ENCODE measurements around the gene ACSL6. TPM values are rescaled to one million over a fixed set of nuclear protein-coding genes. Genes with fewer than 3 reads are reported as not detected.
"Not testable (repeated sequence)": the region's sequence is repeated elsewhere in the genome, so short reads cannot be mapped to it uniquely, and the experiment has no call there.

Gene ACSL6
- total RNA-seq, 1 donor from 2014 or later, result 2.7 TPM

DNA sequence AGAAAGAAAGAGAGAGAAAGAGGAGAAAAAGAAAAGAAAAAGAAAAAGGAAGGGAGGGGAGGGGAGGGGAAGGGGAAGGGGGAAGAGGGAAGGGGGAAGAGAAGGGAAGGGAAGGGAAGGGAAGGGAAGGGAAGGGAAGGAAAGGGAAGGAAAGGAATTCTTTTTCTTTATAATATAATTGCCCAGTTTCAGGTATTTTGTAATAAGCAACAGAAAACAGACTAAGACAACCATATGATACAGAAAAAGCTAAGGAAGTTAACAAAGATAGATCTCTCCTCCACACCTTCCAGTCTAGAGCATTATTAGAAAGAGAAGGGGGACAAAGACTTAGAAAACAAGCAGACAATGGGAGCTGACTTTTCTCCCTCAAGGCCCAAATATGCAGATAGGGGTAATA, 97.0 kb downstream of the ACSL6 start:
- H3K4me1 ChIP-seq, result no peaks in the 10 kb centered on the region
- H3K4me3 ChIP-seq, result no peak overlapping the region
- peaks cover 3% of the 10 kb centered on the region for H3K27me3 ChIP-seq (ENCODE audit: low read depth)
- peaks cover 7% of the 10 kb centered on the region for H3K9me3 ChIP-seq (replicated peaks)
- no peak for DNase-seq
- no peak overlapping the region for H3K27ac ChIP-seq (replicated peaks)
- H3K36me3 ChIP-seq, result no peaks in the 10 kb centered on the region
- intact Hi-C loops (cut with micrococcal nuclease), result no loop called here
- no peak for TF ChIP-seq CTCF (IDR thresholded peaks at IDR 0.05; ENCODE audit: borderline replicate concordance)

GRCh38 chr5:131913603-131914002, 97.9 kb downstream of the ACSL6 start:
- no peaks in the 10 kb centered on the region for H3K36me3 ChIP-seq
- DNase-seq, result no peak
- no peak overlapping the region for H3K4me3 ChIP-seq
- intact Hi-C loops (cut with micrococcal nuclease), result no loop called here
- H3K27ac ChIP-seq (replicated peaks), result no peak overlapping the region
- peaks cover 3% of the 10 kb centered on the region for H3K27me3 ChIP-seq (ENCODE audit: low read depth)
- peaks cover 12% of the 10 kb centered on the region for H3K9me3 ChIP-seq (replicated peaks)
- no peak for TF ChIP-seq CTCF (IDR thresholded peaks at IDR 0.05; ENCODE audit: borderline replicate concordance)
- no peaks in the 10 kb centered on the region for H3K4me1 ChIP-seq

- Histone ChIP-seq H3K27ac (replicated peaks) (no peak overlapping the region), H3K9me3 (replicated peaks) (peaks cover 52% of the 10 kb centered on the region), H3K4me1 (no peaks in the 10 kb centered on the region), H3K4me3 (no peak overlapping the region), H3K36me3 (no peaks in the 10 kb centered on the region), H3K27me3 (ENCODE audit: low read depth) (no peaks in the 10 kb centered on the region)
- TF ChIP-seq CTCF (IDR thresholded peaks at IDR 0.05; ENCODE audit: borderline replicate concordance), result no peak
- intact Hi-C loops (cut with micrococcal nuclease), result no loop called here
- no peak for DNase-seq
Observed at GRCh38 chr5:131906668-131907067, 104.8 kb downstream of the ACSL6 start.

DNA sequence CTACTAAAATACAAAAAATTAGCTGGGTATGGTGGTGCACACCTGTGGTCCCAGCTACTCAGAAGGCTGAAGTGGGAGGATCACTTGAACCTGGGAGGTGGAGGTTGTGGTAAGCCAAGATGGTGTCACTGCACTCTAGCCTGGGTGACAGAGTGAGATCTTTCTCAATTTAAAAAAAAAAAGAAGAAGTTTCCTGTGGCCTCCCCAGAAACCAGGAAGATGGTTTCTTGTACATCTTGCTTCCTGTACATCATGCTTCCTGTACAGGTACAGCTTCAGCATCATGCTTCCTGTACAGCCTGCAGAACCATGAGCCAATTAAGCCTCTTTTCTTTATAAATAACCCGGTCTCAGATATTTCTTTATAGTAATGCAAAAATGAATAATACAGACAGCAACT, 109.2 kb downstream of the ACSL6 start:
- H3K36me3 ChIP-seq; H3K27ac ChIP-seq (replicated peaks); H3K4me1 ChIP-seq; H3K4me3 ChIP-seq; DNase-seq; intact Hi-C loops (cut with micrococcal nuclease); H3K27me3 ChIP-seq (ENCODE audit: low read depth): not testable (repeated sequence)
- peaks cover 33% of the 10 kb centered on the region for H3K9me3 ChIP-seq (replicated peaks)

Other genes starting within 250 kb of the ACSL6 start
- 30.6 TPM for gene FNIP1, start 214.6 kb downstream of the ACSL6 start, total RNA-seq
- not detected for gene MEIKIN, start 66.0 kb downstream of the ACSL6 start, total RNA-seq
- not detected for gene IL3, start 49.0 kb upstream of the ACSL6 start, total RNA-seq
- gene CSF2, start 62.1 kb upstream of the ACSL6 start, total RNA-seq, result not detected
- 80.5 TPM for gene P4HA2, start 216.2 kb upstream of the ACSL6 start, total RNA-seq
- 4.8 TPM for gene PDLIM4, start 246.0 kb upstream of the ACSL6 start, total RNA-seq